Liver (tissue), 9 donors: ENCODE measurements around the gene BACH1. TPM values are rescaled to one million over a fixed set of nuclear protein-coding genes. Genes with fewer than 3 reads are reported as not detected.

ENCODE experiments used
- DNase-seq: peaks from one replicate; pipeline ENCODE4 v3.0.0-alpha.2; 2017; ENCODE audit warnings: low spot score
- H3K27ac ChIP-seq, 2 donors: one replicate each; pipeline ENCODE4 v1.7.0; 2013; ENCODE audit warnings: inconsistent platforms in 2 of 2, low read length in 2 of 2, control low read depth in 1 of 2, low read depth in 1 of 2, mild to moderate bottlenecking in 1 of 2
- H3K27me3 ChIP-seq, 4 donors: one replicate each; pipeline versions ENCODE4 v1.6.1 to v1.7.0; 2013; ENCODE audit warnings: low read length in 3 of 4, inconsistent platforms in 1 of 4, mild to moderate bottlenecking in 1 of 4, moderate library complexity in 1 of 4; ENCODE audit not compliant: control insufficient read depth in 4 of 4, insufficient read depth in 4 of 4
- H3K36me3 ChIP-seq, 4 donors: one replicate each; pipeline versions ENCODE4 v1.6.1 to v1.7.0; 2013; ENCODE audit warnings: low read length in 3 of 4, mild to moderate bottlenecking in 3 of 4, low read depth in 1 of 4, moderate library complexity in 1 of 4; ENCODE audit not compliant: control insufficient read depth in 4 of 4, insufficient read depth in 3 of 4
- H3K4me1 ChIP-seq, 4 donors: one replicate each; pipeline versions ENCODE4 v1.6.1 to v1.7.0; 2013; ENCODE audit warnings: low read length in 3 of 4, mild to moderate bottlenecking in 3 of 4, moderate library complexity in 1 of 4; ENCODE audit not compliant: control insufficient read depth in 4 of 4, insufficient read depth in 4 of 4
- H3K4me3 ChIP-seq, 3 donors: one replicate each; pipeline versions ENCODE4 v1.6.1 to v1.7.0; 2013; ENCODE audit warnings: low read length in 3 of 3, control low read depth in 1 of 3, low read depth in 1 of 3, mild to moderate bottlenecking in 1 of 3
- H3K9ac ChIP-seq, 2 donors: one replicate each; pipeline ENCODE4 v1.7.0; 2013; ENCODE audit warnings: low read length in 2 of 2, mild to moderate bottlenecking in 2 of 2, moderate library complexity in 2 of 2, control low read depth in 1 of 2, low read depth in 1 of 2
- H3K9me3 ChIP-seq, 4 donors: one replicate each; pipeline versions ENCODE4 v1.6.1 to v1.7.0; 2013; ENCODE audit warnings: low read length in 3 of 4; ENCODE audit not compliant: control insufficient read depth in 4 of 4
- CTCF ChIP-seq: fragments of 150-350 bp; IDR thresholded peaks from 2 replicates; pipeline ENCODE4 v1.5.1; 2017; ENCODE audit warnings: improper control_type of control experiment, low read depth, low read length; ENCODE audit not compliant: missing input control
- EGR1 ChIP-seq, 2 donors: IDR thresholded peaks; 2 replicates each; pipeline ENCODE4 v1.6.1; 2016 to 2018; ENCODE audit warnings: antibody characterized with exemption in 2 of 2, low read depth in 2 of 2
- FOXA2 ChIP-seq: IDR thresholded peaks from 2 replicates; pipeline ENCODE4 v1.6.1; 2016; ENCODE audit warnings: antibody characterized with exemption
- HNF4A ChIP-seq, 2 donors: conservative IDR thresholded peaks; 2 replicates each; pipeline ENCODE4 v1.6.1; 2016; ENCODE audit warnings: antibody characterized with exemption in 2 of 2, mild to moderate bottlenecking in 2 of 2
- JUND ChIP-seq, 2 donors: IDR thresholded peaks; 2 replicates each; pipeline ENCODE4 v1.6.1; 2016; ENCODE audit warnings: antibody characterized with exemption in 2 of 2
- RAD21 ChIP-seq, 2 donors: IDR thresholded peaks; 2 replicates each; pipeline ENCODE4 v1.6.1; 2016; ENCODE audit warnings: antibody characterized with exemption in 2 of 2, mild to moderate bottlenecking in 2 of 2
- REST ChIP-seq: IDR thresholded peaks from 2 replicates; pipeline ENCODE4 v1.6.1; 2016; ENCODE audit warnings: antibody characterized with exemption, mild to moderate bottlenecking
- RXRA ChIP-seq, 2 donors: IDR thresholded peaks; 2 replicates each; pipeline ENCODE4 v1.6.1; 2017 to 2018; ENCODE audit warnings: antibody characterized with exemption in 2 of 2, mild to moderate bottlenecking in 1 of 2
- SP1 ChIP-seq: IDR thresholded peaks from 2 replicates; pipeline ENCODE4 v1.6.1; 2018; ENCODE audit warnings: antibody characterized with exemption, mild to moderate bottlenecking
- TAF1 ChIP-seq: conservative IDR thresholded peaks from 2 replicates; pipeline ENCODE4 v1.6.1; 2016; ENCODE audit warnings: antibody characterized with exemption, mild to moderate bottlenecking
- WGBS: extraction: QIAGEN DNeasy Blood & Tissue Kit; methylation state at CpG from one replicate; pipeline ENCODE4 v1.1.7; 2013; 5-methylcytosine and 5-hydroxymethylcytosine counted together
- polyA plus RNA-seq, 2 donors: library from polyadenylated mRNA; stranded (reverse) in 1 of 2; unstranded in 1 of 2; fragments of 200-250 nt in 1 of 2; fragments of >200 nt in 1 of 2; fragmentation: Nextera tagmentation in 1 of 2; extraction: Ambion mirVana in 1 of 2; gene quantifications; one replicate each; pipeline versions ENCODE4 v1.2.1 to v1.2.3, GENCODE V29; 2013 to 2015
- total RNA-seq, 2 donors: library from RNA; depleted of rRNA; stranded (reverse); fragments of >200 nt; gene quantifications; one replicate each; pipeline ENCODE4 v1.2.3, GENCODE V29; 2014
- donor health status: healthy.
- donor health status: healthy.
- donor health status: healthy.
- donor health status: healthy.
- donor health status: healthy.

The BACH1 gene
- total and polyA plus RNA-seq, 4 donors: 7.5 to 47.1 (median 19.9) TPM

GRCh38 chr21:29321932-29322928, 23.5 kb downstream of the BACH1 start:
- Histone ChIP-seq H3K27me3 (no peaks in the 10 kb centered on the region), H3K4me1 (peaks cover 3 to 25% (median 19%) of the 10 kb centered on the region in 4 donors), H3K9ac (no peak overlapping the region), H3K36me3 (peaks cover 1 to 18% (median 9%) of the 10 kb centered on the region in 4 donors), H3K4me3 (no peak overlapping the region), H3K9me3 (no peaks in the 10 kb centered on the region), H3K27ac (no peak overlapping the region)
- no peak for DNase-seq
- TF ChIP-seq SP1 (peak; percentile 18), EGR1 (IDR thresholded peaks at IDR 0.05; ENCODE audit: low read depth in 2 of 2) (no peak), RXRA (IDR thresholded peaks at IDR 0.05) (no peak), HNF4A (conservative IDR thresholded peaks at IDR 0.05) (peak; percentile 10 to 52), FOXA2 (no peak), JUND (IDR thresholded peaks at IDR 0.05) (no peak), REST (peak; percentile 48)
- 82% methylated on average over 11 of the region's 11 CpGs for WGBS

GRCh38 chr21:29323189-29323588, 24.5 kb downstream of the BACH1 start:
- peaks cover 1 to 24% (median 10%) of the 10 kb centered on the region in 4 donors for H3K36me3 ChIP-seq

More at GRCh38 chr21:29323189-29323588, 24.5 kb downstream of the BACH1 start:
- no peak overlapping the region for H3K27ac ChIP-seq
- no peak for TF ChIP-seq CTCF
- TF ChIP-seq JUND (IDR thresholded peaks at IDR 0.05): no peak
- peak in 1 of 2 donors; percentile 33 for TF ChIP-seq HNF4A (conservative IDR thresholded peaks at IDR 0.05)
- no peak for TF ChIP-seq FOXA2
- no peak for TF ChIP-seq TAF1
- TF ChIP-seq REST: no peak
- TF ChIP-seq RAD21 (IDR thresholded peaks at IDR 0.05): no peak
- H3K9me3 ChIP-seq: no peaks in the 10 kb centered on the region
- no peak overlapping the region for H3K9ac ChIP-seq
- DNase-seq: no peak
- 66% methylated on average over 6 of the region's 6 CpGs for WGBS
- H3K27me3 ChIP-seq: no peaks in the 10 kb centered on the region
- H3K4me1 ChIP-seq: peaks cover 3 to 23% (median 18%) of the 10 kb centered on the region in 4 donors
- no peak overlapping the region for H3K4me3 ChIP-seq
